ENCODE measurements around the gene GLYATL3.

GRCh38 chr6:49576618-49577017 lies 76.9 kb downstream of the GLYATL3 start:
- TF ChIP-seq POLR2A (IDR thresholded peaks at IDR 0.05; ENCODE audit: low read length) (no peak), GATA1 (IDR thresholded peaks at IDR 0.05; ENCODE audit: low read depth, low read length) (no peak)

Measured in erythroblast (primary cell).